Upper lobe of left lung (tissue), 6 donors: ENCODE results near the gene ANKZF1. TPM values are rescaled to one million over a fixed set of nuclear protein-coding genes. Genes with fewer than 3 reads are reported as not detected.

Source experiments
- ATAC-seq, 2 donors: fragments of 200-7000 bp; cut with Tn5 transposase; one replicate each; pipeline ENCODE4 v1.9.1; 2022; ENCODE audit warnings: mild to moderate bottlenecking in 2 of 2, moderate library complexity in 2 of 2; ENCODE audit not compliant: low FRiP score in 2 of 2
- DNase-seq, 2 donors: peaks; one replicate each; pipeline ENCODE4 v3.0.0-alpha.2; 2019 to 2020
- H3K27ac ChIP-seq, 4 donors: fragments of 200-600 bp; sonication (generic); one replicate each; pipeline ENCODE4 v1.5.1; 2016 to 2019
- H3K27me3 ChIP-seq, 4 donors: fragments of 200-600 bp; sonication (generic); one replicate each; pipeline ENCODE4 v1.5.1; 2017 to 2019
- H3K36me3 ChIP-seq, 4 donors: fragments of 200-600 bp; sonication (generic); one replicate each; pipeline ENCODE4 v1.5.1; 2016 to 2019
- H3K4me1 ChIP-seq, 4 donors: fragments of 200-600 bp; sonication (generic); one replicate each; pipeline ENCODE4 v1.5.1; 2018 to 2019
- H3K4me3 ChIP-seq, 4 donors: fragments of 200-600 bp; sonication (generic); one replicate each; pipeline ENCODE4 v1.5.1; 2017 to 2019; ENCODE audit warnings: mild to moderate bottlenecking in 2 of 4, moderate library complexity in 1 of 4
- H3K9me3 ChIP-seq, 4 donors: fragments of 200-600 bp; sonication (generic); one replicate each; pipeline ENCODE4 v1.5.1; 2018 to 2019
- EP300 ChIP-seq, 4 donors: sonication (generic); formaldehyde crosslinking; IDR thresholded peaks; one replicate each; pipeline ENCODE4 v1.5.1; 2017; ENCODE audit warnings: antibody characterized with exemption in 4 of 4, control low read depth in 2 of 4
- POLR2A ChIP-seq, 4 donors: fragments of 450-650 bp; IDR thresholded peaks; one replicate each; pipeline ENCODE4 v1.5.1; 2016 to 2017; ENCODE audit warnings: antibody characterized with exemption in 4 of 4, mild to moderate bottlenecking in 2 of 4
- POLR2AphosphoS5 ChIP-seq, 2 donors: sonication (generic); formaldehyde crosslinking; IDR thresholded peaks; one replicate each; pipeline ENCODE4 v1.5.1; 2017; ENCODE audit warnings: antibody characterized with exemption in 2 of 2
- WGBS, 2 donors: methylation state at CpG; one replicate each; pipeline ENCODE4 v1.1.5; 2017 to 2018; 5-methylcytosine and 5-hydroxymethylcytosine counted together
- total RNA-seq, 6 donors: library from RNA; depleted of rRNA in 4 of 6; stranded (reverse); fragments of >200 nt in 4 of 6; gene quantifications; one replicate each; pipeline versions ENCODE4 v1.1.0 to v1.2.1, GENCODE V29; 2016 to 2021
- TF ChIP-seq, protein P1 (sequence below), 6 experiments: fragments of 450-650 bp in 4 of 6; fragments of 200-600 bp in 2 of 6; sonication (generic) in 2 of 6; IDR thresholded peaks; one replicate each; pipeline ENCODE4 v1.5.1; 2016 to 2019; ENCODE audit warnings: antibody characterized with exemption in 6 of 6
- donor health status: DM: no; HTN: no; CAD: no; lungs with moderate emphysema.
- donor health status: DM: no; HTN: yes; CAD: no; lungs with severe emphysema.

Gene ANKZF1
- total RNA-seq, 6 donors from 2014 or later = 26.0 to 339 (median 67.2) TPM

DNA sequence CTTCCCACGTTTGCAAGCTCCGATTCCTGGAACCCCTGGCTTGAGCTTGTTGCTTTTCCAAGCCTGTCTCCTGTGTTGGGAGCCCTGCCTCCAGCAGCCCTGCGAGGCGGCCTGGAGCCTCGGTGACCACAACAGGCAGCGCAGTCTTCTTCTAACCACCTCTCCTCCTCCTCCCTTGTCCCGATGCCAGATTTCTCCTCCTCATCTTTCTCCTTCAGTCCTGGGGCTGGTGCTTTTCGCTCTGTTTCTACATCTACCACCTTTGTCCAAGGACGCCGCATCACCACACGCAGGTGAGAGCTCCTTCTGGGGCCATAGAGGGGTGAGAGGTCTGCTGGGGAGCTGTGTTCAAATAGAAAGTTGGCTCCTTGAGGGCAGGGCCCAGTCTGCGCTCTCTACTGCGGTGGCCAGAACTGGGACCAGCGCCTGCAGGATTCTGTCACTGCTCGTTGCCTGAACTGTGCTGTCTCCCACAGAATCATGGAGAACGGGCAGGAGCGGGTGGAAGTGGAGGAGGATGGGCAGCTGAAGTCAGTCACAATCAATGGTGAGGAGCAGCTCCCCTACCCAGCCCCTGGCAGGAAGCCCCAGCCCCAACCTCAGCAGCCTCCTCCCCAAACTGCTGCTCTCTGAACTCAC, 53.5 kb downstream of the ANKZF1 start:
- no peak for ATAC-seq
- no peak overlapping the region for H3K27ac ChIP-seq
- H3K9me3 ChIP-seq = no peaks in the 10 kb centered on the region
- TF ChIP-seq, protein P1, sequence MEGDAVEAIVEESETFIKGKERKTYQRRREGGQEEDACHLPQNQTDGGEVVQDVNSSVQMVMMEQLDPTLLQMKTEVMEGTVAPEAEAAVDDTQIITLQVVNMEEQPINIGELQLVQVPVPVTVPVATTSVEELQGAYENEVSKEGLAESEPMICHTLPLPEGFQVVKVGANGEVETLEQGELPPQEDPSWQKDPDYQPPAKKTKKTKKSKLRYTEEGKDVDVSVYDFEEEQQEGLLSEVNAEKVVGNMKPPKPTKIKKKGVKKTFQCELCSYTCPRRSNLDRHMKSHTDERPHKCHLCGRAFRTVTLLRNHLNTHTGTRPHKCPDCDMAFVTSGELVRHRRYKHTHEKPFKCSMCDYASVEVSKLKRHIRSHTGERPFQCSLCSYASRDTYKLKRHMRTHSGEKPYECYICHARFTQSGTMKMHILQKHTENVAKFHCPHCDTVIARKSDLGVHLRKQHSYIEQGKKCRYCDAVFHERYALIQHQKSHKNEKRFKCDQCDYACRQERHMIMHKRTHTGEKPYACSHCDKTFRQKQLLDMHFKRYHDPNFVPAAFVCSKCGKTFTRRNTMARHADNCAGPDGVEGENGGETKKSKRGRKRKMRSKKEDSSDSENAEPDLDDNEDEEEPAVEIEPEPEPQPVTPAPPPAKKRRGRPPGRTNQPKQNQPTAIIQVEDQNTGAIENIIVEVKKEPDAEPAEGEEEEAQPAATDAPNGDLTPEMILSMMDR (IDR thresholded peaks at IDR 0.05) = no peak
- TF ChIP-seq EP300 (IDR thresholded peaks at IDR 0.05) (no peak), POLR2A (IDR thresholded peaks at IDR 0.05) (no peak), POLR2AphosphoS5 (IDR thresholded peaks at IDR 0.05) (no peak)
- peaks cover 15 to 22% (median 18%) of the 10 kb centered on the region in 4 donors for H3K4me1 ChIP-seq
- DNase-seq = peak in 1 of 2 donors; percentile 39
- H3K4me3 ChIP-seq = no peak overlapping the region
- 93 to 96% methylated on average over 15 to 17 of the region's 17 CpGs for WGBS, 2 donors
- H3K36me3 ChIP-seq = peaks cover 17 to 64% (median 54%) of the 10 kb centered on the region in 4 donors
- H3K27me3 ChIP-seq = no peaks in the 10 kb centered on the region

DNA sequence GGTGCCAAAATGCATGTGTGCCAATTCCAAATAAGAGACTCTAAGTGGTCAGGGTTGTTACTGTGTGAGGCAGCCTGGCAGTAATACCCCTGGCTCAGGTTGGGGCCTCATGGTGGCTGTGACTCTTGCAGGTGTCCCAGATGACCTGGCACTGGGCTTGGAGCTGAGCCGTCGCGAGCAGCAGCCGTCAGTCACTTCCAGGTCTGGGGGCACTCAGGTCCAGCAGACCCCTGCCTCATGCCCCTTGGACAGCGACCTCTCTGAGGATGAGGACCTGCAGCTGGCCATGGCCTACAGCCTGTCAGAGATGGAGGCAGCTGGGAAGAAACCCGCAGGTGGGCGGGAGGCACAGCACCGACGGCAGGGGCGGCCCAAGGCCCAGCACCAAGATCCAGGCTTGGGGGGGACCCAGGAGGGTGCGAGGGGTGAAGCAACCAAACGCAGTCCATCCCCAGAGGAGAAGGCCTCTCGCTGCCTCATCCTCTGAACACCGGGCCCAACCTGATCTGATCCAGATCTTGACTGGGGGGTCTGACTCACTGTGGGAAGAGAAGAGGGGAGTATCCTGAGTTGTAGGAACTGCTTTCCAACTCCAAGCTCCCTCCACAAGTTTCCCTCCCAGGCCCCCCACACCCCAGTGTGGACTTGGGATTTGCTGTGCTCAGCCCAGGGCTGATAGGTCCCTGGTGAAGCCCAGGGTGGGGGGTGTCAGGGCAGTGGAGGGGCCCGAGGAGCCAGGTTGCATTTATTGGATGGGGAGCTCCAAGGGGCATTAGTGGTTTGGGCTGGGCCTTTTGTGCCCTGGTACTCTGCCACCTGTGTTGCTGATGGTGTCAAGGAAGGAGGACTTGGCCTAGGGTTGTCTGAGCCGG, 55.1 kb downstream of the ANKZF1 start:
- whole genome bisulfite sequencing, 2 donors = 94 to 97% methylated on average over 6 to 16 of the region's 16 CpGs
- peaks cover 17 to 64% (median 54%) of the 10 kb centered on the region in 4 donors for H3K36me3 ChIP-seq
- peak in 1 of 2 donors; percentile 55 for DNase-seq

DNA sequence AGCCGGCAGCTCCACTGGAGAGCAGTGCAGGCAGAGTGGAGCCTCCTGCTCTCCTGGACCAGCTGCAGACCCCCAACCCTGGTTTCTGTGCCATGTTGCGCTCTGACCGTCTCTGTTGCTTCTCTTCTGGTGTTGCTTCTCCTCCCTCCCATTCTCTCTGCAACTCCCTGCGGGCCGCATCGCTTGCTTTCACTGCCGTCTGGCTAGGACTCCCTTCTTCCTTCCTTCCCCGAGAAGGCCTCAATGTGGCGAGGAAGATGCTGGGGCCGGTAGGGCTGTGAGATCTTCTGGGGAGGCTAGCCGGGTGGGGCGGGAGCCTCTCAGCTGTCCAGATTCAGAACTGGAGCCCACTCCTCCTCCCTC, 55.7 kb downstream of the ANKZF1 start:
- TF ChIP-seq, protein P1 (IDR thresholded peaks at IDR 0.05) = no peak
- TF ChIP-seq POLR2AphosphoS5 (IDR thresholded peaks at IDR 0.05) (no peak), EP300 (IDR thresholded peaks at IDR 0.05) (no peak), POLR2A (IDR thresholded peaks at IDR 0.05) (no peak)
- Histone ChIP-seq H3K4me1 (peaks cover 0 to 12% (median 6%) of the 10 kb centered on the region in 4 donors), H3K4me3 (no peak overlapping the region), H3K27me3 (no peaks in the 10 kb centered on the region), H3K27ac (no peak overlapping the region), H3K36me3 (peaks cover 17 to 64% (median 54%) of the 10 kb centered on the region in 4 donors), H3K9me3 (no peaks in the 10 kb centered on the region)
- peak in 1 of 2 donors; percentile 20 for DNase-seq
- ATAC-seq = no peak
- 92% methylated on average over 12 of the region's 12 CpGs for WGBS, 2 donors

More for the DNA sequence above, 55.1 kb downstream of the ANKZF1 start:
- no peak overlapping the region for H3K4me3 ChIP-seq
- no peak for TF ChIP-seq POLR2AphosphoS5 (IDR thresholded peaks at IDR 0.05)
- TF ChIP-seq, protein P1 (IDR thresholded peaks at IDR 0.05) = no peak
- TF ChIP-seq EP300 (IDR thresholded peaks at IDR 0.05) = no peak
- no peak for TF ChIP-seq POLR2A (IDR thresholded peaks at IDR 0.05)
- H3K27ac ChIP-seq = no peak overlapping the region
- no peaks in the 10 kb centered on the region for H3K9me3 ChIP-seq
- no peaks in the 10 kb centered on the region for H3K27me3 ChIP-seq
- H3K4me1 ChIP-seq = peaks cover 6 to 15% (median 11%) of the 10 kb centered on the region in 4 donors
- no peak for ATAC-seq

DNA sequence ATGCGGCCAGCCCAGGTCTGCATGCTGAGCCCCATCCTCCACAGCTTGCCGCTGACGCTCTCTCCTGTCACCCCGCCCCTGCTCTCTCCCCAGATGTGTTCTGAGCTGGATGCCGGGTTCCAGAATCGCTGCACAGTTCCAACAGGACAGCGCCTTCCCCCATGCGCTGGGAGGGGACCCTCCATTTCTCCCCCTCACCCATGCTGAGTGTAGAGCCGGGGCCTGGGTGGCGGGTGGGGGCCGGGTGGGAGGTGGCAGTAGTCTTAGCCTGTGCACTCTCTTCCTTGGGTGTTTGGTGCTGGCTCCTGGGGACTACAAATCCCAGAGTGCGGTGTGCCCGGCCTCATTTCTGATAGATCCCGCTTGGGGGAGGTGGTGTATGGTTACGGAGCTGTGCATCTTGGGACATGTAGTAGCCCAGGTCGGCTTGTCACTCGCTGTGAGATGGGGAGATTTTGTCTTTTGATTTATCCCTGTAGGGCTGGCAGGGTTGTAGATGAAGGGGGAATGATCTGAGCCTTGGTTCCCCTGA, 56.4 kb downstream of the ANKZF1 start:
- Histone ChIP-seq H3K4me3 (no peak overlapping the region), H3K9me3 (no peaks in the 10 kb centered on the region), H3K27ac (peak overlapping the region in 1 of 4 donors; percentile 40), H3K36me3 (peaks cover 17 to 60% (median 51%) of the 10 kb centered on the region in 4 donors), H3K4me1 (peaks cover 0 to 8% (median 3%) of the 10 kb centered on the region in 4 donors), H3K27me3 (no peaks in the 10 kb centered on the region)
- no peak for TF ChIP-seq POLR2A (IDR thresholded peaks at IDR 0.05)
- ATAC-seq (peak in 1 of 2 donors; percentile 3), DNase-seq (peak in 1 of 2 donors; percentile 25)
- 70 to 91% methylated on average over 5 to 17 of the region's 17 CpGs for WGBS, 2 donors

Other genes starting within 250 kb of the ANKZF1 start
- gene FEV, start 244.6 kb upstream of the ANKZF1 start, total RNA-seq = not detected
- gene CRYBA2, start 236.4 kb upstream of the ANKZF1 start, total RNA-seq = not detected
- 10 to 100 TPM in 3 of 6 donors, 1 to 10 TPM in 2, under 1 TPM in 1; 0.26 to 18.7 (median 10.7) TPM for gene CFAP65, start 188.3 kb upstream of the ANKZF1 start, total RNA-seq
- 1 to 10 TPM in 3 of 6 donors, under 1 TPM in 1, not detected in 2; 0.80 to 4.4 (median 1.5) TPM for gene IHH, start 168.9 kb upstream of the ANKZF1 start, total RNA-seq
- gene NHEJ1, start 69.0 kb upstream of the ANKZF1 start, total RNA-seq = 10 to 100 TPM in 5 of 6 donors, 1 to 10 TPM in 1; 7.9 to 26.2 (median 14.3) TPM
- gene SLC23A3, start 59.8 kb upstream of the ANKZF1 start, total RNA-seq = 1 to 10 TPM in 4 of 6 donors, under 1 TPM in 2; 0.33 to 6.3 (median 2.6) TPM
- gene CNPPD1, start 52.9 kb upstream of the ANKZF1 start, total RNA-seq = 10 to 100 TPM; 42.7 to 86.8 (median 49.4) TPM
- 100 to 1,000 TPM in 1 of 6 donors, 10 to 100 TPM in 5; 46.1 to 100 (median 60.5) TPM for gene RETREG2, start 51.5 kb upstream of the ANKZF1 start, total RNA-seq
- 10 to 100 TPM; 38.7 to 59.7 (median 43.3) TPM for gene ZFAND2B, start 23.0 kb upstream of the ANKZF1 start, total RNA-seq
- gene ABCB6, start 10.8 kb upstream of the ANKZF1 start, total RNA-seq = 10 to 100 TPM; 11.0 to 35.6 (median 21.9) TPM
- gene ATG9A, start 170 bp upstream of the ANKZF1 start, total RNA-seq = 10 to 100 TPM; 40.9 to 57.7 (median 49.8) TPM
- gene GLB1L, start 15.6 kb downstream of the ANKZF1 start, total RNA-seq = 10 to 100 TPM in 3 of 6 donors, 1 to 10 TPM in 3; 4.1 to 19.5 (median 11.9) TPM
- 10 to 100 TPM; 12.6 to 28.3 (median 15.7) TPM for gene STK16, start 15.7 kb downstream of the ANKZF1 start, total RNA-seq
- 1 to 10 TPM in 5 of 6 donors, under 1 TPM in 1; 0.26 to 8.9 (median 3.1) TPM for gene TUBA4B, start 23.4 kb downstream of the ANKZF1 start, total RNA-seq
- 10 to 100 TPM; 17.8 to 52.1 (median 40.3) TPM for gene TUBA4A, start 24.1 kb downstream of the ANKZF1 start, total RNA-seq
- 10 to 100 TPM; 58.6 to 86.1 (median 75.5) TPM for gene DNAJB2, start 49.6 kb downstream of the ANKZF1 start, total RNA-seq
- 1 to 10 TPM in 2 of 6 donors, under 1 TPM in 2, not detected in 2; 0.20 to 4.4 (median 0.68) TPM for gene PTPRN, start 79.6 kb downstream of the ANKZF1 start, total RNA-seq
- gene RESP18, start 102.9 kb downstream of the ANKZF1 start, total RNA-seq = not detected
- 100 to 1,000 TPM in 1 of 6 donors, 10 to 100 TPM in 5; 31.9 to 141 (median 75.1) TPM for gene DNPEP, start 158.1 kb downstream of the ANKZF1 start, total RNA-seq
- 100 to 1,000 TPM in 2 of 6 donors, 10 to 100 TPM in 4; 39.7 to 299 (median 70.8) TPM for gene DES, start 188.6 kb downstream of the ANKZF1 start, total RNA-seq
- 1 to 10 TPM; 2.3 to 8.9 (median 4.9) TPM for gene SPEG, start 205.0 kb downstream of the ANKZF1 start, total RNA-seq